WTC11 (cell line): ENCODE data around the gene HCRT. TPM values are rescaled to one million over a fixed set of nuclear protein-coding genes. Genes with fewer than 3 reads are reported as not detected.

Experiments
- ATAC-seq: fragments of 200-7000 bp; cut with Tn5 transposase; 2 replicates; pipeline ENCODE4 v1.10.0; 2021; ENCODE audit warnings: mild to moderate bottlenecking, moderate library complexity
- Bru-seq: library from RNA; stranded (reverse); fragments of 400-500 nt; gene quantifications from one replicate; lab custom pipeline; 2021; lab: Mats Ljungman, UMichigan
- CTCF ChIA-PET: fragments of 300-600 bp; sonication (Branson Sonifier 250); formaldehyde crosslinking; loops from one replicate; lab custom pipeline; 2021; ENCODE audit warnings: antibody characterized with exemption; lab: Charles Lee
- POLR2A ChIA-PET: fragments of 350-600 bp; sonication (Branson Sonifier 250); formaldehyde crosslinking; loops from one replicate; lab custom pipeline; 2021; ENCODE audit warnings: antibody characterized with exemption; lab: Charles Lee
- DNase-seq: peaks from one replicate; pipeline ENCODE4 v3.0.0; 2021; ENCODE audit warnings: low spot score
- H3K27ac Mint-ChIP-seq: 2 replicates; pipeline ENCODE4 v1.8.0; 2021; ENCODE audit warnings: mixed read lengths
- H3K27me3 Mint-ChIP-seq: 2 replicates; pipeline ENCODE4 v1.8.0; 2021; ENCODE audit warnings: low read depth, mild to moderate bottlenecking, moderate library complexity, mixed read lengths
- H3K36me3 Mint-ChIP-seq: 2 replicates; pipeline ENCODE4 v1.8.0; 2021; ENCODE audit warnings: mixed read lengths
- H3K4me1 Mint-ChIP-seq: 2 replicates; pipeline ENCODE4 v1.8.0; 2022; ENCODE audit warnings: mixed read lengths
- H3K4me3 Mint-ChIP-seq: 2 replicates; pipeline ENCODE4 v1.8.0; 2021; ENCODE audit warnings: mild to moderate bottlenecking, moderate library complexity, mixed read lengths
- H3K9me3 Mint-ChIP-seq: 2 replicates; pipeline ENCODE4 v1.8.0; 2021; ENCODE audit warnings: mixed read lengths
- CBFB ChIP-seq: sonication (generic); formaldehyde crosslinking; IDR thresholded peaks from 2 replicates; pipeline ENCODE4 v1.8.1; 2022; ENCODE audit warnings: mild to moderate bottlenecking, low read depth, missing genetic modification reagents
- CREB1 ChIP-seq: sonication (generic); formaldehyde crosslinking; IDR thresholded peaks from 2 replicates; pipeline ENCODE4 v1.8.0; 2023; ENCODE audit warnings: mild to moderate bottlenecking, missing genetic modification reagents
- ETV6 ChIP-seq: sonication (generic); formaldehyde crosslinking; IDR thresholded peaks from 2 replicates; pipeline ENCODE4 v1.8.1; 2022; ENCODE audit warnings: mild to moderate bottlenecking, missing genetic modification reagents
- GRHL2 ChIP-seq: fragments of 250-450 bp; sonication (Bioruptor Pico); IDR thresholded peaks from 2 replicates; pipeline ENCODE4 v1.8.0; 2022; ENCODE audit warnings: mild to moderate bottlenecking, moderate library complexity; ENCODE audit not compliant: insufficient replicate concordance, severe bottlenecking
- NFATC4 ChIP-seq: fragments of 250-450 bp; sonication (Bioruptor Pico); IDR thresholded peaks from 2 replicates; pipeline ENCODE4 v1.9.0; 2021; ENCODE audit warnings: mild to moderate bottlenecking
- SMAD3 ChIP-seq: sonication (generic); formaldehyde crosslinking; IDR thresholded peaks from 2 replicates; pipeline ENCODE4 v1.8.0; 2022; ENCODE audit warnings: missing genetic modification reagents, mild to moderate bottlenecking, borderline replicate concordance
- SMAD4 ChIP-seq: sonication (generic); formaldehyde crosslinking; IDR thresholded peaks from 2 replicates; pipeline ENCODE4 v1.8.0; 2022; ENCODE audit warnings: mild to moderate bottlenecking, missing genetic modification reagents
- ZNF263 ChIP-seq: sonication (generic); formaldehyde crosslinking; IDR thresholded peaks from 2 replicates; pipeline ENCODE4 v1.8.1; 2022; ENCODE audit warnings: low read depth, mild to moderate bottlenecking, moderate library complexity, missing genetic modification reagents
- ZNF317 ChIP-seq: sonication (generic); formaldehyde crosslinking; IDR thresholded peaks from 2 replicates; pipeline ENCODE4 v1.8.1; 2023; ENCODE audit warnings: low read depth, mild to moderate bottlenecking, moderate library complexity, missing genetic modification reagents, borderline replicate concordance
- long read RNA-seq, 3 experiments: library from RNA in 1 of 3; library from capped mRNA in 1 of 3; library from polyadenylated mRNA in 1 of 3; unstranded in 2 of 3; stranded (forward) in 1 of 3; transcript quantifications; one replicate each; pipeline ENCODE4 v2.0.0, GENCODE V29; 2021
- total RNA-seq: library from RNA; stranded (reverse); gene quantifications from 3 replicates; pipeline ENCODE4 v1.2.3, GENCODE V29; 2021
- TF ChIP-seq, protein P1 (sequence below): sonication (generic); formaldehyde crosslinking; IDR thresholded peaks from 2 replicates; pipeline ENCODE4 v1.8.0; 2022; ENCODE audit warnings: mild to moderate bottlenecking, missing genetic modification reagents
- TF ChIP-seq, protein P2 (sequence below): sonication (generic); formaldehyde crosslinking; conservative IDR thresholded peaks from 2 replicates; pipeline ENCODE4 v1.8.1; 2023; ENCODE audit warnings: mild to moderate bottlenecking, low read depth, missing genetic modification reagents, moderate library complexity
- TF ChIP-seq, protein P3 (sequence below): fragments of 250-450 bp; sonication (Bioruptor Pico); IDR thresholded peaks from 2 replicates; pipeline ENCODE4 v2.1.2; 2022; ENCODE audit warnings: mild to moderate bottlenecking, moderate library complexity

The HCRT gene, protein sequence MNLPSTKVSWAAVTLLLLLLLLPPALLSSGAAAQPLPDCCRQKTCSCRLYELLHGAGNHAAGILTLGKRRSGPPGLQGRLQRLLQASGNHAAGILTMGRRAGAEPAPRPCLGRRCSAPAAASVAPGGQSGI
- total RNA-seq, result not detected in 3 replicates
- percentile 16 among the genes with signal in this experiment for Bru-seq, nascent RNA
- long read RNA-seq, experiment 1, result 0 reads
- long read RNA-seq, experiment 2, result 0 reads
- long read RNA-seq, experiment 3, result 0 reads

DNA sequence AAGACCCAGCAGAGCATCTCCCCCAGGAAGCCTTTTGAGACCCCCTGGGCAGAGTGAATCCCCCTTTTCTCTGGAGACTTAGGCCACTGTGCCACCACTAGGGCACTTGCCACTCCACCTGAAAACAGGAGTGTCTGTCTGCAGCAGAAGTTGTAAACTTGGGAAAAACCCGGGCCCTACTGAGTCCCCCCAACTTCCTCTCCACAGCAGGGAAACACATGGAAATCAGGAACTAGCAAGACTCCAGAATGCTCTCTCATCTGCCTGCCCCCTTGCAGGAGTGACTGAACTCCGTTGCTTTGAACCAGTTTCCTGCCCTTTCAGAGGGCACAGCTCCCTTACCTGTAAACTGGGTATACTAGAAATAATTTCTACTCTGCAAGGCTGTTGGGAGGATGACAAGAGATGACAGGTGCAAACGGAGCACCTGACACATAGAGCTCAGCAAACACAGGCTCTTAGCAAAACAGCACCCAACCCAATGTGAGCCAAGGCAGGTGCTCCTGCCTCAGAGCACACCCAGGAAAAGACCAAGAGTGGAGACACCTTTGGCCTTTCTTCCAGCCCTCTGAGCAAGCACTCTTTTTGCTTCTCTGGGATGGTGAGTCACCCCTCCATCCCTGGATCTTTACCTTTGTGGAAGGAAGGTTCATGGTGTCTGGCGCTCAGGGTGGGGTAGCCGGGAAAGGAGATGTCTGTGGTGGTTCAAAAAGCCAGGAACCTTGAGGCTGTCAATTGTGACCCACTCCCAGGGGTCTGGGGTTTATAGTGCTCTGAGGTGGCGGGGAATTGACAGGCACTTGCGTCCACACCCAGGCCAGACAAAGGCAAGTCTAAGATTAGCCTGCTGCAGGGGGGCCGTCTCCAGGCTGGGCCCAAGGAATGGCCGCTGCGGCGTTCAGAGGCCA, at the start of gene HCRT:
Gene HCRT (minus strand): TSS at position 740 of the 908 bp plus-strand sequence. CDS start 87 bp downstream, at position 653.
- ChIA-PET CTCF (interaction anchor here (0.9 to 7.3 kb wide), 17 partner anchors 9 to 247 kb away, joined by 3 to 55 read pairs (median 4); partner anchors contain the start of genes GHDC, KAT2A and STAT3), POLR2A (no interaction called here)

DNA sequence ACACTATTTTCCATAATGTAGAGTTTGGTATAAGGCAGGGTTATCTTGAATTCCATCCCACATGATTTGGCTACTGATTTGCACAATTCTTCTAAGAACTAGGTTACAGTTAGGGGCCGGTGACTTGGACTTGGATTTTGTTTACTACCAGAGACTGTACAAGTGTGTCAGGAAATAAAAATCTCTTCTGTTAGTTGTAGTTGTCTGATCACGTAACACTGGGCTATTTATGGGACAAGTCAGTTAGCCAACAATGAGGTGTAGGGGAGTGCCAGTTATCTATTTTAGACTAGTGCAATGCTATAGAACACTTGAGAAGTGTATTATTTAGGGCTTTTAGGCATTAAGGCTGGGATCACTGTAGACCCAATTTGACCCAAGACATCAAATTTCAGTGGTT, 48.7 kb upstream of the HCRT start:
- Mint-ChIP-seq H3K4me3 (no peak overlapping the region), H3K36me3 (no peaks in the 10 kb centered on the region), H3K4me1 (no peaks in the 10 kb centered on the region), H3K27me3 (no peaks in the 10 kb centered on the region), H3K9me3 (no peaks in the 10 kb centered on the region), H3K27ac (no peak overlapping the region)
- DNase-seq (no peak), ATAC-seq (no peak)
- CTCF ChIA-PET, result interaction anchor here (1.4 kb wide), 1 partner anchor 12 kb away, joined by 4 read pairs; no protein-coding TSS in a partner anchor
- POLR2A ChIA-PET, result no interaction called here
- TF ChIP-seq ZNF263 (CRISPR knock-in tag) (no peak), CREB1 (no peak), GRHL2 (CRISPR knock-in tag) (no peak), NFATC4 (CRISPR knock-in tag) (no peak), ZNF317 (no peak)
- TF ChIP-seq, protein P1, sequence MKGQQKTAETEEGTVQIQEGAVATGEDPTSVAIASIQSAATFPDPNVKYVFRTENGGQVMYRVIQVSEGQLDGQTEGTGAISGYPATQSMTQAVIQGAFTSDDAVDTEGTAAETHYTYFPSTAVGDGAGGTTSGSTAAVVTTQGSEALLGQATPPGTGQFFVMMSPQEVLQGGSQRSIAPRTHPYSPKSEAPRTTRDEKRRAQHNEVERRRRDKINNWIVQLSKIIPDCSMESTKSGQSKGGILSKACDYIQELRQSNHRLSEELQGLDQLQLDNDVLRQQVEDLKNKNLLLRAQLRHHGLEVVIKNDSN (CRISPR knock-in tag), result no peak
- TF ChIP-seq, protein P2, sequence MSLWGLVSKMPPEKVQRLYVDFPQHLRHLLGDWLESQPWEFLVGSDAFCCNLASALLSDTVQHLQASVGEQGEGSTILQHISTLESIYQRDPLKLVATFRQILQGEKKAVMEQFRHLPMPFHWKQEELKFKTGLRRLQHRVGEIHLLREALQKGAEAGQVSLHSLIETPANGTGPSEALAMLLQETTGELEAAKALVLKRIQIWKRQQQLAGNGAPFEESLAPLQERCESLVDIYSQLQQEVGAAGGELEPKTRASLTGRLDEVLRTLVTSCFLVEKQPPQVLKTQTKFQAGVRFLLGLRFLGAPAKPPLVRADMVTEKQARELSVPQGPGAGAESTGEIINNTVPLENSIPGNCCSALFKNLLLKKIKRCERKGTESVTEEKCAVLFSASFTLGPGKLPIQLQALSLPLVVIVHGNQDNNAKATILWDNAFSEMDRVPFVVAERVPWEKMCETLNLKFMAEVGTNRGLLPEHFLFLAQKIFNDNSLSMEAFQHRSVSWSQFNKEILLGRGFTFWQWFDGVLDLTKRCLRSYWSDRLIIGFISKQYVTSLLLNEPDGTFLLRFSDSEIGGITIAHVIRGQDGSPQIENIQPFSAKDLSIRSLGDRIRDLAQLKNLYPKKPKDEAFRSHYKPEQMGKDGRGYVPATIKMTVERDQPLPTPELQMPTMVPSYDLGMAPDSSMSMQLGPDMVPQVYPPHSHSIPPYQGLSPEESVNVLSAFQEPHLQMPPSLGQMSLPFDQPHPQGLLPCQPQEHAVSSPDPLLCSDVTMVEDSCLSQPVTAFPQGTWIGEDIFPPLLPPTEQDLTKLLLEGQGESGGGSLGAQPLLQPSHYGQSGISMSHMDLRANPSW (CRISPR knock-in tag), result no peak

More for the DNA sequence above, at the start of gene HCRT:
- DNase-seq (no peak), ATAC-seq (no peak)
- peaks cover 67% of the 10 kb centered on the region for H3K27me3 Mint-ChIP-seq
- no peaks in the 10 kb centered on the region for H3K36me3 Mint-ChIP-seq
- H3K27ac Mint-ChIP-seq, result no peak within 1 kb of the TSS
- TF ChIP-seq ETV6 (0 out of 2 replicates have a peak, but pooled peaks have one; percentile 26), CBFB (CRISPR knock-in tag) (no peak), SMAD3 (CRISPR knock-in tag) (no peak)
- H3K9me3 Mint-ChIP-seq, result no peaks in the 10 kb centered on the region
- peaks cover 28% of the 10 kb centered on the region for H3K4me1 Mint-ChIP-seq
- H3K4me3 Mint-ChIP-seq, result peak within 1 kb of the TSS; percentile 48

DNA sequence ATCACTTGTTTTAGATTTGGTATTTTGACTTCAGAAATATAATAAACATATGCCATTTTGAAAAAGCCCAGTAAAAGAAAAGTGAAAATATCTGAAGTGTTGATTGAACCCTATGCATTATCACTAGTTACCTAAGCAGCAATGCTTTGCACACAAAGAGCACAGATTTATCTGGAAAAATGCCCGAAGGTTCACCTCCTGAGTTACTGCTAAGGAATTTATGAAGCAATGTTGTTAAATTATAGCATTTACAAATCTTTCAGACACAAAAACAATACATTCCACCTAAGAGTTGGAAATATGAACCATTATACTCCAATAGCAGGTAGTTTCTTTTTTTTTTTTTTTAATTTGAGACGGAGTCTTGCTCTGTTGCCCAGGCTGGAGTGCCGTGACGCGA, 47.9 kb upstream of the HCRT start:
- no peak overlapping the region for H3K27ac Mint-ChIP-seq
- H3K36me3 Mint-ChIP-seq, result no peaks in the 10 kb centered on the region
- ATAC-seq (no peak), DNase-seq (no peak)
- no peak overlapping the region for H3K4me3 Mint-ChIP-seq
- POLR2A ChIA-PET, result no interaction called here
- CTCF ChIA-PET, result interaction anchor here (2.8 kb wide), 1 partner anchor 11 kb away, joined by 13 read pairs; no protein-coding TSS in a partner anchor
- H3K4me1 Mint-ChIP-seq, result no peaks in the 10 kb centered on the region
- TF ChIP-seq SMAD4 (CRISPR knock-in tag) (no peak), ZNF317 (no peak)
- TF ChIP-seq, protein P3, sequence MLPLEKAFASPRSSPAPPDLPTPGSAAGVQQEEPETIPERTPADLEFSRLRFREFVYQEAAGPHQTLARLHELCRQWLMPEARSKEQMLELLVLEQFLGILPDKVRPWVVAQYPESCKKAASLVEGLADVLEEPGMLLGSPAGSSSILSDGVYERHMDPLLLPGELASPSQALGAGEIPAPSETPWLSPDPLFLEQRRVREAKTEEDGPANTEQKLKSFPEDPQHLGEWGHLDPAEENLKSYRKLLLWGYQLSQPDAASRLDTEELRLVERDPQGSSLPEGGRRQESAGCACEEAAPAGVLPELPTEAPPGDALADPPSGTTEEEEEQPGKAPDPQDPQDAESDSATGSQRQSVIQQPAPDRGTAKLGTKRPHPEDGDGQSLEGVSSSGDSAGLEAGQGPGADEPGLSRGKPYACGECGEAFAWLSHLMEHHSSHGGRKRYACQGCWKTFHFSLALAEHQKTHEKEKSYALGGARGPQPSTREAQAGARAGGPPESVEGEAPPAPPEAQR (CRISPR knock-in tag), result no peak
- no peaks in the 10 kb centered on the region for H3K27me3 Mint-ChIP-seq
- no peaks in the 10 kb centered on the region for H3K9me3 Mint-ChIP-seq
